A673 (cell line): ENCODE results near the gene PIGO. TPM values are rescaled to one million over a fixed set of nuclear protein-coding genes. Genes with fewer than 3 reads are reported as not detected.

Source experiments
- BruUV-seq: library from RNA; stranded (reverse); fragments of 400-500 nt; replicated peaks from 2 replicates; lab custom pipeline; 2021; lab: Mats Ljungman, UMichigan
- CTCF ChIA-PET: fragments of 300-600 bp; sonication (Branson Sonifier 250); formaldehyde crosslinking; loops from one replicate; lab custom pipeline; 2022; ENCODE audit warnings: antibody characterized with exemption; lab: Charles Lee
- POLR2A ChIA-PET: fragments of 300-600 bp; sonication (Branson Sonifier 250); formaldehyde crosslinking; loops from one replicate; lab custom pipeline; 2022; ENCODE audit warnings: antibody characterized with exemption; ENCODE audit not compliant: low non-redundant PET; lab: Charles Lee
- DNase-seq: peaks from one replicate; pipeline ENCODE4 v3.0.0-alpha.2; 2015; ENCODE audit warnings: low spot score
- H3K27ac ChIP-seq: fragments of 200-600 bp; sonication (generic); 2 replicates; pipeline ENCODE4 v1.5.1; 2016; ENCODE audit warnings: mixed run types, low read depth, mild to moderate bottlenecking, mixed read lengths, antibody characterized with exemption, low read length; ENCODE audit not compliant: poor library complexity, severe bottlenecking
- H3K27me3 ChIP-seq: fragments of 200-600 bp; sonication (generic); replicated peaks from 2 replicates; pipeline ENCODE4 v1.6.1; 2017; ENCODE audit warnings: mixed run types, low read depth, mild to moderate bottlenecking, mixed read lengths, antibody characterized with exemption, low read length; ENCODE audit not compliant: insufficient read depth, poor library complexity
- H3K36me3 ChIP-seq: fragments of 200-600 bp; sonication (generic); 2 replicates; pipeline ENCODE4 v1.6.1; 2016; ENCODE audit warnings: mixed run types, mild to moderate bottlenecking, mixed read lengths, antibody characterized with exemption, low read length; ENCODE audit not compliant: insufficient read depth, poor library complexity, severe bottlenecking
- H3K4me1 ChIP-seq: fragments of 200-600 bp; sonication (generic); 2 replicates; pipeline ENCODE4 v1.6.1; 2017; ENCODE audit warnings: mixed run types, mild to moderate bottlenecking, mixed read lengths, antibody characterized with exemption, low read length; ENCODE audit not compliant: insufficient read depth, poor library complexity, severe bottlenecking
- H3K4me3 ChIP-seq: fragments of 200-600 bp; sonication (generic); 2 replicates; pipeline ENCODE4 v1.5.1; 2016; ENCODE audit warnings: low read depth, mixed run types, mild to moderate bottlenecking, mixed read lengths, low read length; ENCODE audit not compliant: poor library complexity, severe bottlenecking
- H3K9me3 ChIP-seq: fragments of 200-600 bp; sonication (generic); 2 replicates; pipeline ENCODE4 v1.6.1; 2016; ENCODE audit warnings: mixed run types, low read depth, mild to moderate bottlenecking, mixed read lengths, antibody characterized with exemption, low read length; ENCODE audit not compliant: poor library complexity, severe bottlenecking
- EZH2 ChIP-seq: fragments of 200-600 bp; sonication (generic); IDR thresholded peaks from 2 replicates; pipeline ENCODE4 v1.6.1; 2017; ENCODE audit warnings: borderline replicate concordance, low read depth, mild to moderate bottlenecking, mixed read lengths, antibody characterized with exemption, low read length; ENCODE audit not compliant: poor library complexity, severe bottlenecking
- intact Hi-C: fragments of 100-400 bp; cut with micrococcal nuclease; formaldehyde crosslinking; loops from one replicate; pipeline ENCODE4 v1.10.0; 2022; ENCODE audit not compliant: unreplicated experiment
- total RNA-seq: library from RNA; stranded (reverse); gene quantifications from 2 replicates; pipeline ENCODE4 v1.2.3, GENCODE V29; 2021
- TF ChIP-seq, protein P1 (sequence below): fragments of 300-800, 200-600 bp; sonication (generic); conservative IDR thresholded peaks from 2 replicates; pipeline ENCODE4 v1.5.1; 2017; ENCODE audit warnings: low read depth, mild to moderate bottlenecking, antibody characterized with exemption, low read length, moderate library complexity, mixed read lengths

PIGO gene
- total RNA-seq, 1 experiment from 2014 or later = 32.9 TPM

DNA sequence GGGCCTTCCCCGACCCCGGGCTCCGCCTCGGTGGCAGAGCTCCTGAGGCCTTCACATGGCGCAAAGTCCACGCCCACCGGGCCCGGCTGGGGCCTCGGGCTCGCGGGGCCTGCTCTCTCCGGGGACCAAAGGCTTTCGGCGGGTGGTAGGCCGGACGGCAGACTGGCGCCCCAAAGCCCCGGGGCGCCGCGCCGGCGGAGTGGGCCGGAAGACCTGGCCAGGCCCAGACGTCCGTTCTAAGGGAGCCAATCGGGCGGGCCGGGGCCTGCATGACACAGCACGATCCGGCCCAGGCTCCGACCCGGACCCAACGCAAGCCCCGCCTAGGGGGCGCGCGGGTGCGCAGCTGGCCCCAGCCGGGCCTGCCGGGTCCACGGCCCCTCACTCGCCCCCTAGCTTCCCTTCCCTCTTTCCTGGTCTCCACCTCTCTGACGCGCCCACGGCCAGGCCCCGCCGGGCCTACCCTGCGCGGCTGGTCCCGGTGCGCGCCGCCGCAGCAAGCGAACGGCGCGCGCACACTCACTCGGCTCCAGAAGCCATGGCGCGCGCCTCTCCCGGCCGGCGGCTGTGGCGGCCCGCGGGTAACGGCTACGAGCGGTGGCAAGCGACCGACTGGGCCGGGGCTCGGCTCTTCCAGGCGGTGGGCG lies 24.5 kb downstream of the PIGO start:
- DNase-seq = peak; percentile 81
- Histone ChIP-seq H3K4me3 (peak overlapping the region; percentile 98), H3K36me3 (peaks cover 57% of the 10 kb centered on the region), H3K9me3 (no peaks in the 10 kb centered on the region), H3K4me1 (peaks cover 6% of the 10 kb centered on the region), H3K27ac (peak overlapping the region; percentile 100), H3K27me3 (no peaks in the 10 kb centered on the region)
- TF ChIP-seq, protein P1, sequence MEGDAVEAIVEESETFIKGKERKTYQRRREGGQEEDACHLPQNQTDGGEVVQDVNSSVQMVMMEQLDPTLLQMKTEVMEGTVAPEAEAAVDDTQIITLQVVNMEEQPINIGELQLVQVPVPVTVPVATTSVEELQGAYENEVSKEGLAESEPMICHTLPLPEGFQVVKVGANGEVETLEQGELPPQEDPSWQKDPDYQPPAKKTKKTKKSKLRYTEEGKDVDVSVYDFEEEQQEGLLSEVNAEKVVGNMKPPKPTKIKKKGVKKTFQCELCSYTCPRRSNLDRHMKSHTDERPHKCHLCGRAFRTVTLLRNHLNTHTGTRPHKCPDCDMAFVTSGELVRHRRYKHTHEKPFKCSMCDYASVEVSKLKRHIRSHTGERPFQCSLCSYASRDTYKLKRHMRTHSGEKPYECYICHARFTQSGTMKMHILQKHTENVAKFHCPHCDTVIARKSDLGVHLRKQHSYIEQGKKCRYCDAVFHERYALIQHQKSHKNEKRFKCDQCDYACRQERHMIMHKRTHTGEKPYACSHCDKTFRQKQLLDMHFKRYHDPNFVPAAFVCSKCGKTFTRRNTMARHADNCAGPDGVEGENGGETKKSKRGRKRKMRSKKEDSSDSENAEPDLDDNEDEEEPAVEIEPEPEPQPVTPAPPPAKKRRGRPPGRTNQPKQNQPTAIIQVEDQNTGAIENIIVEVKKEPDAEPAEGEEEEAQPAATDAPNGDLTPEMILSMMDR = 0 out of 2 replicates have a peak, but pooled peaks have one; percentile 9
- no peak for TF ChIP-seq EZH2
- BruUV-seq = no TSS peak
- ChIA-PET POLR2A (interaction anchor here (0.6 to 0.8 kb wide), 2 partner anchors 8 to 171 kb away, joined by 4 to 11 read pairs; no protein-coding TSS in a partner anchor), CTCF (interaction anchor here (0.6 to 1.0 kb wide), 3 partner anchors 15 to 403 kb away, joined by 3 to 10 read pairs (median 5); no protein-coding TSS in a partner anchor)
- intact Hi-C loops = loop anchor here (1.0 kb wide), 1 partner anchor 24 kb away; the partner anchor contains the start of gene PIGO

DNA sequence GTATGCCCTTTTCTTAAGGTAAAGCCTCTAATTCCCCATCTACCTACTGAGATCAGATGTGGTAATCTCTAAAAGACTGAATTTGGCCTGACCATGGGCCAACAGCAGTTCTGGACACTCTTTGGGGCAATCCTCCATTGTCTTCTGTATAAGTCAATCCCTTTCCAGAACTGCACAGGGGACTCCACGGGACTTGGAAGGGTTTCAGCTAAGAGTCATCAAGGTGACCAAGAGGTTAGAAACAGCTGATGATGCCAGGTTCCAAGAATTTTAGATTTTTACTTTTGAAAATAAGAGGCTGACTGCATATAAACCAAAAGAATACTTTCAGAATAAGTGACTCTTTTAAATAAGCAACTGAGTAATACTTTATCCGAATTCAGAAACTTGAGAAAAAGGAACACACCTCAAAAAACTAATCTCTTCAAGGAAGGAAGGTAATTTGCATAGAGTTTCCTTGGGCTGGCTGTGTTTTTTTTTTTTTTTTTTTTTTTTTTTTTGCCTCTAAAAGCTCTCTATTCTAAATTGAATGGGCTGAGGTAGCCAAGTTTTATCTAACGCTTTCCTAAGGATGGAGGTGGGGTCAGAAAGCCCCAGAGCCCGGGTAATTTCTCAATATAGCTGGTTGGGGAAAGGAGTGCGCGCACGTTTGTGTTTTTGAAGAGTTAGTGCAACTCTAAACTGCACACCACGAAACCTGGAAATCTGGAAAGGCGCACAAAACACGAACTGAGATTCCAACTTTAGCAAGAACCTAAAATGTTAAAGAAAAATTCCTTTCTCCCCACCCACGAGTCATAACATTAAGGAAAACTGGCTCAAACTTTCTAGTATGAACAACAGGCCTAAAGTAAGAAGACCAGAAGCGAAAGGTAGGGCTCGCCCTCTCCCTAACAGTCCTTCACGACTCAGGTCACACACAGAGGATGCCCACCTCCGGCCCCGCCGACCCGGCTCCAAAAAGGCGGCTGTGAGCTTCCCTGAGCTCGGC lies 25.3 kb downstream of the PIGO start:
- CTCF ChIA-PET = interaction anchor here (0.6 to 1.0 kb wide), 3 partner anchors 14 to 404 kb away, joined by 3 to 10 read pairs (median 5); no protein-coding TSS in a partner anchor
- POLR2A ChIA-PET = interaction anchor here (0.6 to 0.8 kb wide), 2 partner anchors 9 to 170 kb away, joined by 4 to 11 read pairs; no protein-coding TSS in a partner anchor
- peaks cover 57% of the 10 kb centered on the region for H3K36me3 ChIP-seq
- H3K4me1 ChIP-seq = peaks cover 6% of the 10 kb centered on the region
- H3K4me3 ChIP-seq = peak overlapping the region; percentile 98
- TF ChIP-seq EZH2 = no peak
- TF ChIP-seq, protein P1 = no peak
- peak overlapping the region; percentile 100 for H3K27ac ChIP-seq
- DNase-seq = no peak
- BruUV-seq = TSS peak; percentile 52
- intact Hi-C loops = loop anchor here (1.0 kb wide), 1 partner anchor 25 kb away; the partner anchor contains the start of gene PIGO
- no peaks in the 10 kb centered on the region for H3K9me3 ChIP-seq
- no peaks in the 10 kb centered on the region for H3K27me3 ChIP-seq

DNA sequence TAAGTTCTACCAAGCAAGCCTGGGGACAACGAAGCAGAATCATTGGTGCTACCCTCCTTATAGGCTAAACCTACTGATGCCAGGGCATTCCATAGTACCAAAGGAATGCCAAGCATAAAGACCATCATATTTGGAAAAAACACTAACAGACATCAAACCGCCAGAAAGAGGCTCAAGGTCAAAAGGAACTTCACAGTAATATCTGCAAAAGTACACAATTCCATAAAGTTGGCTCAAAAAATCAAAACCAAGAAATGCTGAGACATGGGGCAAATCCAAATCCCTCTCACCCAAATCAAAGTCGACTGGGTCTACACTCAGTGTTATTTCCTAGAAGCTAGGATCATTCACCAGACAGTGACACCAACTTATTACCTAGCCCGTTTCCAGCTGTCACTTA lies 27.4 kb downstream of the PIGO start:
- Histone ChIP-seq H3K4me1 (peaks cover 6% of the 10 kb centered on the region), H3K36me3 (peaks cover 62% of the 10 kb centered on the region), H3K9me3 (no peaks in the 10 kb centered on the region), H3K4me3 (no peak overlapping the region), H3K27ac (peak overlapping the region; percentile 14), H3K27me3 (no peaks in the 10 kb centered on the region)
- CTCF ChIA-PET = interaction anchor here (0.6 kb wide), 1 partner anchor 601 kb away, joined by 5 read pairs; no protein-coding TSS in a partner anchor
- POLR2A ChIA-PET = no interaction called here
- no TSS peak for BruUV-seq
- TF ChIP-seq EZH2 = no peak
- TF ChIP-seq, protein P1 = no peak
- no peak for DNase-seq
- intact Hi-C loops = no loop called here
